Body of pancreas (tissue), 4 donors: Measurements from ENCODE around the gene SYNGR4.

Experiments used
- CTCF ChIP-seq, 7 experiments: fragments of 450-650 bp in 4 of 7; fragments of 200-600 bp in 3 of 7; sonication (generic) in 3 of 7; IDR thresholded peaks; one replicate each; pipeline ENCODE4 v1.5.1; 2016 to 2019; ENCODE audit warnings: antibody characterized with exemption in 7 of 7
- POLR2A ChIP-seq, 3 donors: fragments of 450-650 bp; IDR thresholded peaks; one replicate each; pipeline ENCODE4 v1.6.1; 2016; ENCODE audit warnings: antibody characterized with exemption in 3 of 3, mild to moderate bottlenecking in 2 of 3

- TF ChIP-seq CTCF (IDR thresholded peaks at IDR 0.05), result no peak
- TF ChIP-seq POLR2A (IDR thresholded peaks at IDR 0.05), result no peak
Measured at GRCh38 chr19:48318286-48318987, 45.7 kb upstream of the SYNGR4 start.
